Suprapubic skin (tissue), 4 donors: ENCODE results near the gene UFL1.

ENCODE experiments used
- CTCF ChIP-seq, 2 donors: fragments of 200-600 bp in 1 of 2; fragments of 450-650 bp in 1 of 2; sonication (generic) in 1 of 2; IDR thresholded peaks; one replicate each; pipeline ENCODE4 v1.5.1; 2016 to 2019; ENCODE audit warnings: antibody characterized with exemption in 2 of 2, mild to moderate bottlenecking in 1 of 2, moderate library complexity in 1 of 2
- POLR2A ChIP-seq, 2 donors: fragments of 450-650 bp; IDR thresholded peaks; one replicate each; pipeline ENCODE4 v1.6.1; 2017; ENCODE audit warnings: antibody characterized with exemption in 2 of 2, mild to moderate bottlenecking in 2 of 2, moderate library complexity in 2 of 2
- POLR2AphosphoS5 ChIP-seq, 3 donors: sonication (generic); formaldehyde crosslinking; IDR thresholded peaks; one replicate each; pipeline ENCODE4 v1.6.1; 2017; ENCODE audit warnings: antibody characterized with exemption in 3 of 3

- no peak for TF ChIP-seq POLR2A (IDR thresholded peaks at IDR 0.05)
- TF ChIP-seq CTCF (IDR thresholded peaks at IDR 0.05): no peak
- no peak for TF ChIP-seq POLR2AphosphoS5 (IDR thresholded peaks at IDR 0.05)
These were observed 60.8 kb downstream of the UFL1 start for GRCh38 chr6:96582436-96582835.
